ENCODE data around the gene INPP5D.

GRCh38 chr2:233064530-233065199 lies 4.5 kb downstream of the INPP5D start:
- TF ChIP-seq CTCF (IDR thresholded peaks at IDR 0.05) (no peak), EP300 (IDR thresholded peaks at IDR 0.05) (no peak), POLR2AphosphoS5 (IDR thresholded peaks at IDR 0.05) (no peak), POLR2A (IDR thresholded peaks at IDR 0.05) (no peak)

All from stomach (tissue), 4 donors.